Measurements from ENCODE around the gene NELL2.
"Not testable (repeated sequence)": the region's sequence is repeated elsewhere in the genome, so short reads cannot be mapped to it uniquely, and the experiment has no call there.

The NELL2 gene

GRCh38 chr12:44875954-44876543 is at the start of gene NELL2:
Gene NELL2, minus strand, starts transcription at chr12:44876315. Its CDS starts 446 bp downstream, at chr12:44875869.
- peak; percentile 26 for DNase-seq

- DNase-seq, result no peak
Measured at GRCh38 chr12:44921736-44922135, 45.6 kb upstream of the NELL2 start.

DNA sequence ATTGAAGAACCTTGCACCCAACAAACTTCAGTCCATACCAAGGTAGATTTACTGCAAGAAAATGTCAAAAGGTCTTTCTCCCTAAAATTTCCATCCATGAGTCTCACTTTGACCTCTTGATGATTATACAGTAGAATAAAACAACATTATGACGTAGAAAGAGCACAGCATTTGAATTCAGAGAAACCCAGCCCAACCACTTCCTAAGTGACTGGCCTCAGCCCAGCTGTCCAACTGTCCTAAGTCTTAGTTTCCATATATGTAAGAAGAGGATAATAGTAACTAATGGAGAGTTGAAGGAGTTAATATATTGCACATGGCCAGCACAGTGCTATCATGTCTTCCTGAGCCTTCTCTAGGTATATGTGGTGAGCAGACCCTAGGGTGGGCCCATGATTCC is 41.0 kb upstream of the NELL2 start:
- DNase-seq, result no peak

- DNase-seq, result no peak
Measured at GRCh38 chr12:44915958-44916357, 39.8 kb upstream of the NELL2 start.

DNA sequence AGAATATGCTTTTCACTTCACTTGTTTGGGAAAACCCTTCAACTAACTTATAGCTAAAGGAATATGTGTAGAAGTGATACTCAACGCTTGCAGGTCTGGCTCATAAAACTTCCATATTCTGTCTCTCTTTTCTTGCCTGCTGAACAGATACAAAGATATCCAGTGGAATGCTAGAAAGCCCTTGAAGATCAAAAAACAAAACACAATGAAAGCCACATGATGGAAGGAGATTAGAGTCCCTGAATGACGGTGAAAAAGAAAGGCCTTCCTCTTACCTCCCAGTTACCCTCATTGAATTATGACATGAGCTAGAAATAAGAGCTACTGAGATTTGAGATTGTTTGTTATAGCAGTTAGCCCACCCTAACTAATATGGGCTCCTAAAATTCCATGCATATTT is 28.2 kb upstream of the NELL2 start:
- DNase-seq, result no peak

DNA sequence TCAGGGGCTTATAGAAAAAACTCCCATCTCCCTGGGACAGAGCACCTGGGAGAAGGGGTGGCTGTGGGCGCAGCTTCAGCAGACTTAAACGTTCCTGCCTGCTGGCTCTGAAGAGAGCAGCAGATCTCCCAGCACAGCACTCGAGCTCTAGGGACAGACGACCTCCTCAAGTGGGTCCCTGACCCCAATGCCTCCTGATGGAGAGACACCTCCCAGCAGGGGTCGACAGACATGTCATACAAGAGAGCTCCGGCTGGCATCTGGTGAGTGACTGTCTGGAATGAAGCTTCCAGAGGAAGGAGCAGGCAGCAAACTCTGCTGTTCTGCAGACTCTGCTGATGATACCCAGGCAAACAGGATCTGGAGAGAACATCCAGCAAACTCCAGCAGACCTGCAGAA is 22.0 kb upstream of the NELL2 start:
- DNase-seq, result not testable (repeated sequence)

DNA sequence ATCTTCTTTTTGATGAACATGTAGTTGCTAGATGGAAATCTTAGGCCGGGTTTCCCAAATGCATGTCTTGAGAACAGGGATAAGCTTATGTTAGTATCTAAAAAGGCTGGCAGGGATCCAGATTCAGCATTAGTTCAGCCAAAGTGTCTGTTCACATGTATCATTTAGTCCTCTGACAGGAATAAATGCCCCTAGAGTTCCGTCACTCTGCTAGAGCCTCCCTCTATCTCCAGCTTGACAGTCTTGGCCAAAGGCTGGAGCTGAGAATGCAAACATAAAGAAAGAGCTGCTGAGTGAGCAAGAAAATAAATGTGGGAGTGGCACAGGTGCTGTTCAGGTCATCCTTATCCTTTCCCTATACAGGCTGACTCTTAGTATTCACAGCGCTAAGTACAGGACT is 13.8 kb upstream of the NELL2 start:
- DNase-seq, result no peak

DNA sequence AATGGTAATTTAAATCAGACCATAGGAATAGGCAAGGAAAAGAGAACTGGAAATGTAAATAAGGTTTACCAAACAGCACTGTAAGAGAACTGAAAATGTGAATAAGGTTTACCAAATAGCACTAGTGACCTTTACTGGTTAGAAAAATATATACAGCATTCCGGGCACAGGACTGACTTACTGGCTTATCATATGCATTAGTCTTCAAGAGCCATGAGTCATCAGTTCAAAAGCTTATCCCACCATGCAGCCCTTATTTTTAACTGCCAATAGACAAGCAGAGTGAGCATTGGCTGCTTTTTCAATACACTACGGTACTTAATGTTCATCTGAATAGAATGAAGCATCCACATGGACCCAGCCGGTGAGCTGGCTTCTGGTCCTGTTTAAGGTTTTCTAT is 13.0 kb upstream of the NELL2 start:
- DNase-seq, result no peak

DNA sequence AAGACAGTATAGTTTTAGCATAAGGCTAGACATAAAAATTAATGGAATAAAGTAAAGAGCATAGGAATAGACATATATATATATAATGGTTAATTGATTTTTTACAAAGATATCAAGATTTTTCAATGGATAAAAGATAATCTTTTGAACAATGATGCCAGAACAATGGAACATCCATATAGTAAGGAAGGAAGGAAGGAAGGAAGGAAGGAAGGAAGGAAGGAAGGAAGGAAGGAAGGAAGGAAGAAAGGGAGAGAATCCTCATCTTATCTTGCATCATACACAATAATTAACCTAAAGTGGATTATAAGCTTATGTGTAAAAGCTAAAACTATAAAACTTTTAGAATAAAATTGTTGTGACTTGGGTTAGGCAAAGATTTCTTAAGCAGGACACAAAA is 9.8 kb upstream of the NELL2 start:
- no peak for DNase-seq

DNA sequence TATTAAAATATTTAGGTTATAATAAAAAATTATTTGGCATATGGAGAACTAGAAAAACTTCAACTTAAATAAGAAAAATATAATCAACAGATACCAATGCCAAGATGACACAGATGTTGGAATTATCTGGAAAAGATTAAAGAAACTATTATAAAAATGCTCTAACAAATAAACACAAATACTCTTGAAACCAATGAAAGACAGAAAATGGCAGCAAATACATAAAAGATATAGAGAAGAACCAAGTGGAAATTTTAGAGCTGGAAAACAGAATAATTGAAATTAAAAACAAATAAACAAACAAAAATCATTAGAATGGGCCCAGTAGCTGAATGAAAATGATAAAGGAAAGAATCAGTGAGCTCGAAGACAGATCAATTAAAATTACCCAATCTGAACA is 5.1 kb upstream of the NELL2 start:
- DNase-seq, result no peak

- DNase-seq, result no peak
Measured at GRCh38 chr12:44876544-44877410, 662 bp upstream of the NELL2 start.

DNA sequence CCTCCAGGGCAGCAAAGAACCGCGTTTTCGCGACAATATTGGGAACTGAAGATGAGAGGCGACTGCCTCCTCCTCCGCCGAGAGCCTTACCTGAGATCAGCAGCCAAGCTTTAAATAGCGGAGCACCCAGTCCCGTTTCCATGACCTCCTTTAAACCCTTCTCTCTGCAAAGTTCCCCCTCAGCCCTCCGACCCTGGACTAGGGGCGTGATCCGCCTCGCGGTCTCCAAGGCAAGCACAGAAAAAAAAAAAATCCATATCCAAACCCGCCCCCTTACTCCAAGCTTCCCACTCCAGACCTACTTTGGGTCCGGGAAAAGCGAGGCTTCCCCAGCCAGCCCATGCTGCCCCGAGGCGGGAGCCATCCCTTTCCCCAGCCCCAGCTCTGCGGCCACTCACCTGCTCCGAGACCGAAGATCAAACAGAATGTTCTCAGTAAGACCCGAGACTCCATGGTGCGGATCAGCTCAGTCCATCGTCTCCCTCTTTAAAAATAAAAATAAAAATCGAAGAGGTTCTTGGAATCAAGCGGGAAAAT is 630 bp downstream of the NELL2 start:
- no peak for DNase-seq

- no peak for DNase-seq
Measured at GRCh38 chr12:44874981-44875416, 1.1 kb downstream of the NELL2 start.

DNA sequence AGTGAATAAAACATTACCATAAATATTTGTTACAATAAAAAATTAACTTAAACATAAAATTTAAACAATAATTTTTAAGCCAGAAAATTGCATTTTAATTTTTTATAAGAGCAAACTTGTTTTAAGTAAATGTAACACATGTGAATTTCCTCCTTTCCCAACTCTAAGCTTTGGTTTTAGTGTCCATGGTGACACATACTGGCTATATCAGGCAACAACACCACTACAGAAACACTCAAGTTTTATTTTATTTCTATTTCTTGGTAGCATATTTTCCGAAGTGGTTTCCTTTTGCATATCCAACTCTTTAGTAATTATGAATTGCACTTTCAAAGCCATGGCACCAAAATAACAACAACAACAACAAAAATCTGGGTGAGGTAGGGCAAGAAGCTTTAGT is 2.2 kb downstream of the NELL2 start:
- peak; percentile 9 for DNase-seq

DNA sequence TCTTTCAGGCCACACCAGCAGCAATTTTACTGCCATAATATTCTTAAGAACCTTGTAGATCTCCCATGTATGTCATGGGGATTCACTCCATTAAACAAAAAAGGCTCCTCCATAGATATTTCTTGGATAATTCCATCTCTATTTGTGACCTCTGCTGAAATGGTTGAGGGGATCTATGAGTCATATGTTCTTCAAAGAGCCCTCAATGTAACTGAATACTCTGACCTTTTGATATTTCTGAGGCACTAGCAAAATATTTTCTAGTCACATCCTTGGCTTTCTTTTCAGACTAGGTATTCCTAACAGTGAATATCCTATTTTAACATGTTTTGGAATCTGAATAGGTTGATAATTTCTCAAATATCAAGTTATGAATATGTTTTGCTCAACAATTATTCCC is 6.6 kb downstream of the NELL2 start:
- DNase-seq, result no peak

GRCh38 chr12:44863867-44864266 is 12.2 kb downstream of the NELL2 start:
- no peak for DNase-seq

GRCh38 chr12:44859998-44860689 is 16.0 kb downstream of the NELL2 start:
- DNase-seq, result no peak

GRCh38 chr12:44858226-44858855 is 17.8 kb downstream of the NELL2 start:
- no peak for DNase-seq

DNA sequence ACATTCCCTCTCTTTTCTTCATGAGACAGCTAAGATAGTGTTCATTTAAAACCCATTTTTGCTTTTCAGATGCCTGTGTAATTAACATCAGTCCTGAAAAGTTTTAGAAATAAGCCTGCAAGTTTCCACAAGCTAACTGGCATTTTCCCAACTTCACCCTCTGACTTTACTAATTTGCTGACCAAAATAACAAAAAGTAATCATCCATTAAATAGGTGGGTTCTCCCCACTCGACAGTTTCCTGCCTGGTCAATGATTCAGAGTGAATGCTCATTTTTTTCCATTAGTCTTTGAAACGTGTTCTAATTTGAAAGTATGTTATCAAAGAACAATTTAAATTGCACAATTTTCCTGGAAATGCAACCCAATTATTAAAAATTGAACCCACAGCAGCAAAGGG is 23.6 kb downstream of the NELL2 start:
- DNase-seq, result no peak

- no peak for DNase-seq
Measured at GRCh38 chr12:44851586-44851985, 24.5 kb downstream of the NELL2 start.

DNA sequence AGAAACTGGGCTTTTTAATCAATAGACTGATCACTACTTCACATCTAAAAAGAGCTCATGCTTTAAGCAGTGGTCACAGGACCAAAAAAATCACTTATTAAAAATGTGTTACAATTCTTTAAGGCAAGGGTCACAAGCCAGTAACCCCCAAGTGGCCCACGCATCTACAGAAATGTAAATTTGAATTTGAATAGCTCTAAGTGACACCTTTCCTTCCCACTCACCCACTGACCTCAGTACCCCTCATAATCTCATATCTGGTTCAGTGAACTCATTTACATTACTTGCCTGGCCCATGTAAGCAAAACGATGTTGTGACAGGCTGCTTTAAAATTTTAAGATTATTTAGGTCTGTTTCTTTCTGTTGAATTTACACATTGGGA is 27.4 kb downstream of the NELL2 start:
- no peak for DNase-seq

- DNase-seq, result no peak
Measured at GRCh38 chr12:44847888-44848702, 28.0 kb downstream of the NELL2 start.

Measured in midbrain (tissue), 1 donor.